ENCODE measurements around the gene CD93.

CD93 gene

DNA sequence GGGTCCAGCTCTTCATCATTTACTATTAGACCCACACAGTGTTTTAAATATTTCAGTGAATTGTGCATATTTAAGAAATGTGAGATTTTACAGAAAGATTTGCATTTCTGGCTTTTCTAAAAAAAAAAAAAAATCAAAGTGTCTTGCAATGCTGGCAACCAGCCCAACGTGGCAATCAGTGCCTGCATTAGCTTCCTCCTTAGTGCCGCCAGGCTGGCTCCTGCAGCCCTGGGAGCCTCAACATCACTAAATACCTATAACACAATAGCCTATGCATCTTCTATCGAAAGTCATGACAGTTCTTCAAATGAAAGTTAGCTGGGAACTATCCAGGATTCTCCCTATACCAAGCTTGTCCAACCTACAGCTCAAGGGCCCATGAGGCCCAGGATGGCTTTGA is 9.4 kb upstream of the CD93 start:
- Mint-ChIP-seq H3K27ac (no peak overlapping the region), H3K9me3 (no peaks in the 10 kb centered on the region), H3K4me1 (no peaks in the 10 kb centered on the region), H3K4me3 (no peak overlapping the region), H3K36me3 (no peaks in the 10 kb centered on the region)
- DNase-seq (ENCODE audit: low spot score in 2 of 2) (no peak), ATAC-seq (no peak)

DNA sequence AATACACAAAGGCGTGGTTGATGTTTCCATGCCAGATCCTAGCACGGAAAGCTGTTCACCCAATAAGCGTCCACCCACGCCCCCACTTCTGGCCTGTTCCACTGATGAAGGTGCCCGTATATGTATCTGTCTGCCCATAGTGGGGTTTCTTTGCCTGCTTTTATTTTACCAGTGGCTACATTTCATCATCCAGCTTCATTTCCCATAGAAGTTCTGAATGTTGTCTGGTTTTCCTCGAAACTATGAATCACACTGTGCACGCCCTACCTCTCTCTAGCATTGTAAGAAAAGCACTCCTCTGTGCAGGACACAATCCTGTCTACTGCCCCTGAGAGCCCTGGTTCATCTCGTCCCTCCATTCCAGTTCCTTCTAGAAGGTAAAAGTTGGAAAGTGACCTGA is 8.8 kb upstream of the CD93 start:
- DNase-seq (ENCODE audit: low spot score in 2 of 2) = no peak
- H3K4me3 Mint-ChIP-seq = no peak overlapping the region
- no peak for ATAC-seq
- H3K36me3 Mint-ChIP-seq = no peaks in the 10 kb centered on the region
- H3K27ac Mint-ChIP-seq = peak overlapping the region; percentile 72
- no peaks in the 10 kb centered on the region for H3K9me3 Mint-ChIP-seq
- no peaks in the 10 kb centered on the region for H3K4me1 Mint-ChIP-seq

GRCh38 chr20:23094213-23094896 is 8.2 kb upstream of the CD93 start:
- DNase-seq (ENCODE audit: low spot score in 2 of 2) = no peak

GRCh38 chr20:23093613-23094012 is 7.5 kb upstream of the CD93 start:
- DNase-seq (ENCODE audit: low spot score in 2 of 2) = no peak
- no peak overlapping the region for H3K4me3 Mint-ChIP-seq
- peak; percentile 24 for ATAC-seq
- no peaks in the 10 kb centered on the region for H3K4me1 Mint-ChIP-seq
- H3K9me3 Mint-ChIP-seq = no peaks in the 10 kb centered on the region
- H3K27ac Mint-ChIP-seq = no peak overlapping the region
- H3K36me3 Mint-ChIP-seq = no peaks in the 10 kb centered on the region

More at GRCh38 chr20:23094213-23094896, 8.2 kb upstream of the CD93 start:
- no peaks in the 10 kb centered on the region for H3K4me1 Mint-ChIP-seq
- H3K27ac Mint-ChIP-seq = peak overlapping the region; percentile 72
- no peak for ATAC-seq
- no peak overlapping the region for H3K4me3 Mint-ChIP-seq
- H3K36me3 Mint-ChIP-seq = no peaks in the 10 kb centered on the region
- no peaks in the 10 kb centered on the region for H3K9me3 Mint-ChIP-seq

GRCh38 chr20:23092861-23093495 is 6.9 kb upstream of the CD93 start:
- Mint-ChIP-seq H3K9me3 (no peaks in the 10 kb centered on the region), H3K4me1 (no peaks in the 10 kb centered on the region)

DNA sequence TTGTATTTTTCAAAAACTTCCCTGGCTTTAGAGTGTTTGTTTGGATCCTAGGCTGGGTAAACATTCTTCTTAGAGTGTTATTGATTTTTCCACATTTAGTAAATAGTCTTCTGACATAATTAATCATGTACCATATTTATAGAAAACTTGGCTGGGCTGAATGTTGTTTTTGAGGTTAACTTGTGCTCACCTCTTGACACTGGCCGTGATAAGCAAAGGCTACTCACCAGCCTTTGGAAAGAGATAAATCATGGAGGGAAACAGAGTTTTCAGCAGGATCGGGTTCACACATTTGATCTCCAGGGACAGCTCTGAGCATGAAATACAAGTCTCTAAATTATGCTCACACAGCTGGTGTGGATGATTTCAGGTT is 6.2 kb upstream of the CD93 start:
- Mint-ChIP-seq H3K4me1 (peaks cover 4% of the 10 kb centered on the region), H3K27ac (no peak overlapping the region), H3K4me3 (no peak overlapping the region), H3K9me3 (no peaks in the 10 kb centered on the region), H3K36me3 (no peaks in the 10 kb centered on the region)
- ATAC-seq (no peak), DNase-seq (ENCODE audit: low spot score in 2 of 2) (no peak)

More at GRCh38 chr20:23092861-23093495, 6.9 kb upstream of the CD93 start:
- ATAC-seq (peak; percentile 42), DNase-seq (ENCODE audit: low spot score in 2 of 2) (no peak)
- Mint-ChIP-seq H3K36me3 (no peaks in the 10 kb centered on the region), H3K4me3 (no peak overlapping the region), H3K27ac (no peak overlapping the region)

DNA sequence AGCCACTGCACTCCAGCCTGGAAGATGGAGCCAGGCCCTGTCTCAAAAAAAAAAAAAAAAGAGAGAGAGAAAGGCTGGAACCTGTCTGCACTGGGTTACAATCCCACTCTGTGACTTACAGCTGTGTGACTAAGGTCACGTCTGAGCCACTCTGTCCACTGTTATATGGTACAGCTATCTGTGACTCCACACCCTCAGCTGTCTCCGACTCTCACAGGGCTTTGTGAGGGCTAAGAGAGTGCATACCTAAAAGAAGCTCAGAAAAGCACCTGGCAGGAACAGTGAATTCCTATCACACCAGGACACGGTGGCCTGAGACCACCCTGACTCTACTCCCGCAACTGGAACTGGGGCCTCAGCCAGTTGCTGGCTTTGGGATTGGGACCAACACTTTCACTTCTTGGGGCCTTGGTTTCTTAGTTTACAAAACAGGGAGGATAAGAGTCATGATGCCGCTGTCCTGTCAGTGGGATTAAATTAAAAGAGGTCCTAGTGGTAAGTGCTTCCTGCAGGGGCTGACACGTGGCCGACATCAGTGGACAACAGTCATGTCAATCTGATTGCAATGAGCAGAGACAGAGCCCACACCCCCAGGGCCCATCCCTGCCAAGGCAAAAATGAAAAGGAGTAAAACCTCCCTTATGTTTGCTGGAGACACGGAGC is 5.7 kb upstream of the CD93 start:
- DNase-seq (ENCODE audit: low spot score in 2 of 2) (no peak), ATAC-seq (no peak)
- Mint-ChIP-seq H3K4me3 (no peak overlapping the region), H3K27ac (no peak overlapping the region), H3K4me1 (peaks cover 6% of the 10 kb centered on the region), H3K36me3 (no peaks in the 10 kb centered on the region), H3K9me3 (no peaks in the 10 kb centered on the region)

DNA sequence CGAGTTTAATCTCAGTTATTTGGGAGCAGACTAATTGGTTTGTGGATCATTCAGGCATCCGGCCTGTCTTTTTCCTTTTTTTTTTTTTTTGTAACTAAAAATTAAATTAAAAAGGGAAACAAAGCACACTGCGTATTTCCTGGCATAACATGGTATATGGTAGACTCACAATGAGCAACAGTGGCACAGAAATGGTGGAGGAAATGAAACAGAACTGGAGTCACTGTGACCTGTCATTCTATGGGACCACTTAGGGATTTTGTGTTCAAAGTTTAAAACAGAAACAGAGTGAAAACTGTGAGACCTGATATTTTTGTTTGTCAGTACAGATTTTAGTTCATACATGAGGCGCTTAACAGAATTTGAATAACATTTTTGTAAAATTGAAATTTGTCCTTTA is 4.8 kb upstream of the CD93 start:
- Mint-ChIP-seq H3K27ac (no peak overlapping the region), H3K4me3 (no peak overlapping the region), H3K4me1 (peaks cover 11% of the 10 kb centered on the region), H3K9me3 (no peaks in the 10 kb centered on the region), H3K36me3 (no peaks in the 10 kb centered on the region)
- ATAC-seq = no peak
- no peak for DNase-seq (ENCODE audit: low spot score in 2 of 2)

- Mint-ChIP-seq H3K4me3 (no peak overlapping the region), H3K36me3 (no peaks in the 10 kb centered on the region), H3K4me1 (peaks cover 11% of the 10 kb centered on the region), H3K9me3 (no peaks in the 10 kb centered on the region), H3K27ac (no peak overlapping the region)
- ATAC-seq (no peak), DNase-seq (ENCODE audit: low spot score in 2 of 2) (no peak)
These were observed 4.0 kb upstream of the CD93 start for GRCh38 chr20:23090147-23090546.

- ATAC-seq = no peak
These were observed 2.7 kb upstream of the CD93 start for GRCh38 chr20:23088866-23089265.

GRCh38 chr20:23087587-23088251 is 1.6 kb upstream of the CD93 start:
- no peak overlapping the region for H3K4me3 Mint-ChIP-seq
- H3K9me3 Mint-ChIP-seq = no peaks in the 10 kb centered on the region
- no peak for ATAC-seq
- peaks cover 15% of the 10 kb centered on the region for H3K4me1 Mint-ChIP-seq
- DNase-seq (ENCODE audit: low spot score in 2 of 2) = no peak
- H3K27ac Mint-ChIP-seq = peak overlapping the region; percentile 82
- no peaks in the 10 kb centered on the region for H3K36me3 Mint-ChIP-seq

More at GRCh38 chr20:23088866-23089265, 2.7 kb upstream of the CD93 start:
- H3K27ac Mint-ChIP-seq = no peak overlapping the region
- H3K4me1 Mint-ChIP-seq = peaks cover 15% of the 10 kb centered on the region
- no peaks in the 10 kb centered on the region for H3K36me3 Mint-ChIP-seq
- no peak overlapping the region for H3K4me3 Mint-ChIP-seq
- no peaks in the 10 kb centered on the region for H3K9me3 Mint-ChIP-seq
- no peak for DNase-seq (ENCODE audit: low spot score in 2 of 2)

DNA sequence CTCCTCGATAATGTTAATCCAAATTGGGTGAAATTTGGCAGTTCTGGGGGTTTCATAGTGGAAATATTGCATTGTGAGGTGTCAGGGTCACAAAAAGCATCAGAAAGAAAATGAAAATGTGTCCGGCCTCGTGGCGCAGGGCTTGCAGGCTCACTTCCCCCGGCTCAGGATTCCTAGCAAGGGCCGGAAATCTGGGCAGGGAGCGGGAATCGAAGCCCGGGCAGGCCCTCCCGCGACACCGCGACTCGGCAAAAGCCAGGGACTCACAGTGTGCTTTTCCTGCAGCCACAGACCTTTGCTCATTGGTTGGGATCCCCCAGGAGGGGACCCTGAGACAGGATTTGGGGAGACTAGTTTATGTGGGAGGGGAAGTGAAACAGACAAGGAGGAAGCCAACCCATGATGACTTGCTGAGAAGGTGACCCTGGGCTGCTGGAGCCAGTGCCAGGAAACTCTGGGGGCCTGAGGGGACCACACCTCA is 847 bp upstream of the CD93 start:
- DNase-seq (ENCODE audit: low spot score in 2 of 2) = no peak
- H3K4me3 Mint-ChIP-seq = peak overlapping the region; percentile 58
- peak overlapping the region; percentile 82 for H3K27ac Mint-ChIP-seq
- no peak for ATAC-seq
- no peaks in the 10 kb centered on the region for H3K36me3 Mint-ChIP-seq
- H3K4me1 Mint-ChIP-seq = peaks cover 22% of the 10 kb centered on the region
- H3K9me3 Mint-ChIP-seq = no peaks in the 10 kb centered on the region

DNA sequence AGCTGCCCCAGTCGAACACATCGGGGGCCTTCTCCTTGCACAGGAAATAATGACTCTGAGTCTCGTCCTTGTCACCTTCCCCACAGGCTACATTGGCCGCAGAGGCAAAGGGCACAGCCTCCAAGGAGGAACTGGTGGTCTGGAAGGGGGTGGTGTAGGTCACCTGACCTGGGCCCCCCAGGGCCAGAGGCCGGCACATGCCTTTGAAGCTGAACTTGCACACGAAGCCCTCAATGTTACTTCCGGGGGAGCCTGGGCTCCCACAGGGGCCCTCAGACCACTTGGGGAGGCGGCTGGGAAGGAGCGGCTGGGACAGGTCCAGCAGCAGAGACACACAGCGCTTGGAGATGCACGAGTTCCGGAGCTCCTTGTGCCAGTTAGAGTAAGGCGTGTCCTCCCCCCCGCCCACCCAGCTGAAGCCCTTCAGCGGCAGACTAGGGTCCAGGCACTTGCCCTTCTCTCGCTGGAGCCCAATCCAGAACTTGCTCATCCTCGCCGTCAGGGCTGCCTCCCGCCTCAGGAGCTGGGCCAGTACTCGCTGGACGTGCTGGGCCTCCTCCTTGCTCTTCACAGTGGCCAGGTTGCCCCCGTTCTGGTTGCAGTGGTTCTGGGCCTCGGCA is 578 bp downstream of the CD93 start:
- Mint-ChIP-seq H3K27ac (peak overlapping the region; percentile 82), H3K4me3 (peak overlapping the region; percentile 58), H3K4me1 (peaks cover 22% of the 10 kb centered on the region), H3K9me3 (no peaks in the 10 kb centered on the region), H3K36me3 (no peaks in the 10 kb centered on the region)
- ATAC-seq (no peak), DNase-seq (ENCODE audit: low spot score in 2 of 2) (no peak)

DNA sequence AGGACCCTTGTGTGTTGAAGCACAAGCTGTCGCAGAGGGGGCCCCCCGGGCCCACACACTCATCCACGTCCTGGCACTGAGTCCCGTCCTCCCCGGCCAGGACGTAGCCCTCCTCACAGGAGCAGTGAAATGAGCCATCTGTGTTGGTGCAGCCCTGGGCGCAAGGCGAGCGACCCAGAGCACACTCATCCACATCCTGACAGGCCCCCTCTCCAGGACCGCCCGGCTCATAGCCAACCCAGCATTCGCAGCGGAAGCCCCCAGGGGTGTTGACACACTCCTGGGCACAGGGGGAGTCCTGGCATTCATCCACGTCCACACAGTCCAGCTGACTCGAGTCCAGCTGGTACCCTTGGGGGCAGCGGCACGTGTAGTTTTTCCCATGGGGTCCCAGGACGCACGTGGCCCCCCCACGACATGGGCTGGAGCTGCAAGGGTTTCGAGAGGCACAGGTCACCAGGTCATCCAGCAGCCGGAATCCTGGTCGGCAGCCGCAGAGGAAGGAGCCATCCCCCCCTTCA is 1.2 kb downstream of the CD93 start:
- ATAC-seq (no peak), DNase-seq (ENCODE audit: low spot score in 2 of 2) (no peak)
- H3K4me3 Mint-ChIP-seq = no peak overlapping the region
- H3K27ac Mint-ChIP-seq = no peak overlapping the region
- peaks cover 22% of the 10 kb centered on the region for H3K4me1 Mint-ChIP-seq
- H3K9me3 Mint-ChIP-seq = no peaks in the 10 kb centered on the region
- H3K36me3 Mint-ChIP-seq = no peaks in the 10 kb centered on the region

GRCh38 chr20:23084282-23084844 is 1.8 kb downstream of the CD93 start:
- Mint-ChIP-seq H3K4me3 (no peak overlapping the region), H3K36me3 (no peaks in the 10 kb centered on the region), H3K27ac (peak overlapping the region; percentile 50), H3K9me3 (no peaks in the 10 kb centered on the region), H3K4me1 (peaks cover 22% of the 10 kb centered on the region)
- no peak for ATAC-seq
- no peak for DNase-seq (ENCODE audit: low spot score in 2 of 2)

Data from stimulated activated effector memory CD8-positive, alpha-beta T cell treated with anti-CD3 and anti-CD28 coated beads, Interleukin-12 subunit alpha, Interleukin-12 subunit beta, amount 100 ng/mL, for 72 hours (primary cell).